ENCODE measurements around the gene EDN1.

The EDN1 gene

GRCh38 chr6:12289933-12290820 is at the start of gene EDN1:
Gene EDN1, plus strand, starts transcription at chr6:12290361. Its CDS starts 269 bp downstream, at chr6:12290630.
- peak within 1 kb of the TSS; percentile 51 for H3K4me3 ChIP-seq (ENCODE audit: low read length)
- no peaks in the 10 kb centered on the region for H3K27me3 ChIP-seq (ENCODE audit: control insufficient read depth, insufficient read depth, low read length)
- H3K9ac ChIP-seq (ENCODE audit: low read length), result peak within 1 kb of the TSS; percentile 26
- peaks cover 5% of the 10 kb centered on the region for H3K4me1 ChIP-seq (ENCODE audit: control insufficient read depth, insufficient read depth, low read length)
- no peaks in the 10 kb centered on the region for H3K36me3 ChIP-seq (ENCODE audit: control insufficient read depth, insufficient read depth, low read length)
- no peak within 1 kb of the TSS for H3K27ac ChIP-seq (ENCODE audit: low read depth, low read length)

GRCh38 chr6:12241493-12242175 is 48.5 kb upstream of the EDN1 start:
- H3K4me3 ChIP-seq (ENCODE audit: low read length), result no peak overlapping the region
- H3K27me3 ChIP-seq (ENCODE audit: control insufficient read depth, insufficient read depth, low read length), result no peaks in the 10 kb centered on the region
- H3K9ac ChIP-seq (ENCODE audit: low read length), result no peak overlapping the region

GRCh38 chr6:12243169-12243568 is 47.0 kb upstream of the EDN1 start:
- no peak overlapping the region for H3K4me3 ChIP-seq (ENCODE audit: low read length)
- H3K27me3 ChIP-seq (ENCODE audit: control insufficient read depth, insufficient read depth, low read length), result no peaks in the 10 kb centered on the region
- no peak overlapping the region for H3K9ac ChIP-seq (ENCODE audit: low read length)

More at GRCh38 chr6:12241493-12242175, 48.5 kb upstream of the EDN1 start:
- Histone ChIP-seq H3K27ac (ENCODE audit: low read depth, low read length) (no peak overlapping the region), H3K36me3 (ENCODE audit: control insufficient read depth, insufficient read depth, low read length) (no peaks in the 10 kb centered on the region), H3K4me1 (ENCODE audit: control insufficient read depth, insufficient read depth, low read length) (no peaks in the 10 kb centered on the region)

GRCh38 chr6:12245360-12245759 is 44.8 kb upstream of the EDN1 start:
- H3K4me1 ChIP-seq (ENCODE audit: control insufficient read depth, insufficient read depth, low read length), result no peaks in the 10 kb centered on the region
- no peaks in the 10 kb centered on the region for H3K36me3 ChIP-seq (ENCODE audit: control insufficient read depth, insufficient read depth, low read length)
- H3K27me3 ChIP-seq (ENCODE audit: control insufficient read depth, insufficient read depth, low read length), result no peaks in the 10 kb centered on the region
- H3K4me3 ChIP-seq (ENCODE audit: low read length), result no peak overlapping the region
- H3K27ac ChIP-seq (ENCODE audit: low read depth, low read length), result no peak overlapping the region
- H3K9ac ChIP-seq (ENCODE audit: low read length), result no peak overlapping the region

More at GRCh38 chr6:12243169-12243568, 47.0 kb upstream of the EDN1 start:
- Histone ChIP-seq H3K36me3 (ENCODE audit: control insufficient read depth, insufficient read depth, low read length) (no peaks in the 10 kb centered on the region), H3K27ac (ENCODE audit: low read depth, low read length) (no peak overlapping the region), H3K4me1 (ENCODE audit: control insufficient read depth, insufficient read depth, low read length) (no peaks in the 10 kb centered on the region)

GRCh38 chr6:12245763-12246718 is 44.1 kb upstream of the EDN1 start:
- H3K4me3 ChIP-seq (ENCODE audit: low read length), result no peak overlapping the region
- H3K36me3 ChIP-seq (ENCODE audit: control insufficient read depth, insufficient read depth, low read length), result no peaks in the 10 kb centered on the region
- H3K27me3 ChIP-seq (ENCODE audit: control insufficient read depth, insufficient read depth, low read length), result no peaks in the 10 kb centered on the region
- no peaks in the 10 kb centered on the region for H3K4me1 ChIP-seq (ENCODE audit: control insufficient read depth, insufficient read depth, low read length)
- H3K9ac ChIP-seq (ENCODE audit: low read length), result no peak overlapping the region
- H3K27ac ChIP-seq (ENCODE audit: low read depth, low read length), result no peak overlapping the region

- H3K27ac ChIP-seq (ENCODE audit: low read depth, low read length), result no peak overlapping the region
- H3K36me3 ChIP-seq (ENCODE audit: control insufficient read depth, insufficient read depth, low read length), result no peaks in the 10 kb centered on the region
- no peaks in the 10 kb centered on the region for H3K4me1 ChIP-seq (ENCODE audit: control insufficient read depth, insufficient read depth, low read length)
- H3K27me3 ChIP-seq (ENCODE audit: control insufficient read depth, insufficient read depth, low read length), result no peaks in the 10 kb centered on the region
- H3K4me3 ChIP-seq (ENCODE audit: low read length), result no peak overlapping the region
- H3K9ac ChIP-seq (ENCODE audit: low read length), result no peak overlapping the region
These were observed 43.3 kb upstream of the EDN1 start for GRCh38 chr6:12246900-12247299.

GRCh38 chr6:12249541-12250382 is 40.4 kb upstream of the EDN1 start:
- Histone ChIP-seq H3K27ac (ENCODE audit: low read depth, low read length) (no peak overlapping the region), H3K27me3 (ENCODE audit: control insufficient read depth, insufficient read depth, low read length) (no peaks in the 10 kb centered on the region), H3K36me3 (ENCODE audit: control insufficient read depth, insufficient read depth, low read length) (no peaks in the 10 kb centered on the region), H3K4me3 (ENCODE audit: low read length) (no peak overlapping the region), H3K4me1 (ENCODE audit: control insufficient read depth, insufficient read depth, low read length) (no peaks in the 10 kb centered on the region), H3K9ac (ENCODE audit: low read length) (no peak overlapping the region)

GRCh38 chr6:12250383-12250770 is 39.8 kb upstream of the EDN1 start:
- Histone ChIP-seq H3K4me3 (ENCODE audit: low read length) (no peak overlapping the region), H3K27me3 (ENCODE audit: control insufficient read depth, insufficient read depth, low read length) (no peaks in the 10 kb centered on the region), H3K36me3 (ENCODE audit: control insufficient read depth, insufficient read depth, low read length) (no peaks in the 10 kb centered on the region), H3K9ac (ENCODE audit: low read length) (no peak overlapping the region), H3K4me1 (ENCODE audit: control insufficient read depth, insufficient read depth, low read length) (no peaks in the 10 kb centered on the region), H3K27ac (ENCODE audit: low read depth, low read length) (no peak overlapping the region)

GRCh38 chr6:12254210-12254609 is 36.0 kb upstream of the EDN1 start:
- Histone ChIP-seq H3K4me1 (ENCODE audit: control insufficient read depth, insufficient read depth, low read length) (no peaks in the 10 kb centered on the region), H3K27me3 (ENCODE audit: control insufficient read depth, insufficient read depth, low read length) (no peaks in the 10 kb centered on the region), H3K36me3 (ENCODE audit: control insufficient read depth, insufficient read depth, low read length) (no peaks in the 10 kb centered on the region), H3K27ac (ENCODE audit: low read depth, low read length) (no peak overlapping the region), H3K9ac (ENCODE audit: low read length) (no peak overlapping the region), H3K4me3 (ENCODE audit: low read length) (no peak overlapping the region)

- no peak overlapping the region for H3K9ac ChIP-seq (ENCODE audit: low read length)
- no peak overlapping the region for H3K27ac ChIP-seq (ENCODE audit: low read depth, low read length)
- no peak overlapping the region for H3K4me3 ChIP-seq (ENCODE audit: low read length)
- H3K27me3 ChIP-seq (ENCODE audit: control insufficient read depth, insufficient read depth, low read length), result no peaks in the 10 kb centered on the region
- H3K36me3 ChIP-seq (ENCODE audit: control insufficient read depth, insufficient read depth, low read length), result no peaks in the 10 kb centered on the region
- no peaks in the 10 kb centered on the region for H3K4me1 ChIP-seq (ENCODE audit: control insufficient read depth, insufficient read depth, low read length)
These were observed 32.0 kb upstream of the EDN1 start for GRCh38 chr6:12258191-12258590.

- Histone ChIP-seq H3K4me1 (ENCODE audit: control insufficient read depth, insufficient read depth, low read length) (no peaks in the 10 kb centered on the region), H3K27ac (ENCODE audit: low read depth, low read length) (no peak overlapping the region), H3K27me3 (ENCODE audit: control insufficient read depth, insufficient read depth, low read length) (no peaks in the 10 kb centered on the region), H3K4me3 (ENCODE audit: low read length) (no peak overlapping the region), H3K9ac (ENCODE audit: low read length) (no peak overlapping the region), H3K36me3 (ENCODE audit: control insufficient read depth, insufficient read depth, low read length) (no peaks in the 10 kb centered on the region)
These were observed 31.5 kb upstream of the EDN1 start for GRCh38 chr6:12258591-12259075.

Measured in rectal smooth muscle tissue (tissue), 1 donor.